ENCODE results near the gene RNF169. TPM values are rescaled to one million over a fixed set of nuclear protein-coding genes. Genes with fewer than 3 reads are reported as not detected.

The RNF169 gene
- total and polyA plus RNA-seq, 2 of the 8 experiments (the other 6 are each of a cell fraction or from before 2014, with no cell fraction given) = 3.6 to 12.5 TPM

- Histone ChIP-seq H3K23ac (ENCODE audit: insufficient read length) (no peak overlapping the region), H4K20me1 (replicated peaks in 1 of 2; ENCODE audit: control insufficient read depth in 1 of 2, insufficient read depth in 2 of 2, low read length in 2 of 2) (peaks cover 3 to 4% of the 10 kb centered on the region in 2 experiments), H3K18ac (ENCODE audit: extremely low read depth, low read length) (no peak overlapping the region), H3K27me3 (replicated peaks in 1 of 4; ENCODE audit: control insufficient read depth in 3 of 4, extremely low read depth in 1 of 4, insufficient read depth in 3 of 4, low read length in 3 of 4) (peaks cover 0 to 1% (median 0%) of the 10 kb centered on the region in 4 experiments; a peak in 1 of 7 replicates), H3K4me1 (replicated peaks in 1 of 4; ENCODE audit: control insufficient read depth in 3 of 4, insufficient read depth in 4 of 4, low read length in 3 of 4) (peaks cover 0 to 4% (median 0%) of the 10 kb centered on the region in 4 experiments; a peak in 1 of 7 replicates), H3K9ac (replicated peaks in 1 of 4; ENCODE audit: extremely low read depth in 1 of 4, low read depth in 3 of 4, low read length in 3 of 4) (no peak overlapping the region; a peak in 1 of 7 replicates), H3K27ac (ENCODE audit: low read depth, low read length) (no peak overlapping the region), H3K56ac (replicated peaks; ENCODE audit: insufficient read length, low read depth, low read length) (no peak overlapping the region), H3K36me3 (ENCODE audit: control insufficient read depth in 2 of 4, insufficient read depth in 4 of 4, low read length in 3 of 4) (no peaks in the 10 kb centered on the region), H3K23me2 (ENCODE audit: low read depth, low read length) (no peaks in the 10 kb centered on the region; the same call in 1 of the 2 replicates), H2BK120ac (replicated peaks; ENCODE audit: low read depth, low read length) (no peak overlapping the region), H2BK12ac (ENCODE audit: low read depth, low read length) (no peak overlapping the region), H3K4me3 (ENCODE audit: extremely low read depth in 1 of 4, insufficient read depth in 2 of 4, low read depth in 3 of 4, low read length in 4 of 4) (no peak overlapping the region), H3K79me2 (ENCODE audit: control insufficient read depth in 1 of 2, insufficient read depth in 2 of 2, low read length in 2 of 2) (peaks cover 0 to 54% of the 10 kb centered on the region in 2 experiments; a peak in 3 of 4 replicates), H2BK5ac (ENCODE audit: low read depth, low read length) (no peak overlapping the region), H3K79me1 (ENCODE audit: low read depth, low read length) (peaks cover 7% of the 10 kb centered on the region; the same call in 1 of the 2 replicates), H2AK5ac (ENCODE audit: low read depth, low read length) (no peak overlapping the region), H2AFZ (ENCODE audit: low read length) (no peak overlapping the region), H3K9me3 (ENCODE audit: insufficient read depth in 2 of 2, low read depth in 1 of 2, low read length in 1 of 2) (no peaks in the 10 kb centered on the region), H3K14ac (ENCODE audit: insufficient read length) (no peak overlapping the region), H3K4me2 (ENCODE audit: insufficient read depth in 1 of 2, low read depth in 2 of 2, low read length in 2 of 2) (no peak overlapping the region), H4K8ac (ENCODE audit: extremely low read depth, insufficient read depth, low read length) (no peak overlapping the region), H2BK15ac (ENCODE audit: low read length) (no peak overlapping the region), H4K5ac (ENCODE audit: insufficient read length, low read depth, low read length) (no peak overlapping the region), H3K4ac (replicated peaks; ENCODE audit: insufficient read length, low read depth, low read length) (no peak overlapping the region), H4K91ac (replicated peaks; ENCODE audit: insufficient read length, low read length) (no peak overlapping the region), H2BK20ac (ENCODE audit: low read length) (no peak overlapping the region)
- WGBS, 2 experiments (ENCODE audit: extremely low coverage in 1 of 2, insufficient coverage in 1 of 2, insufficient read length in 1 of 2, insufficient replicate concordance in 2 of 2, low coverage in 1 of 2, low lambda C conversion rate in 2 of 2, missing lambda C conversion rate in 1 of 2) = 88% methylated on average over 5 of the region's 5 CpGs; no CpG with 5 or more reads in 1 of the 2 experiments
- DNase-seq (ENCODE audit: low read depth in 1 of 2, low spot score in 2 of 2) = no peak
- ChIA-PET POLR2A (ENCODE audit: partially characterized antibody) (interaction anchor here (1.2 kb wide), 1 partner anchor 10 kb away, joined by 3 read pairs; no protein-coding TSS in a partner anchor), CTCF (ENCODE audit: partially characterized antibody) (interaction anchor here (1.3 kb wide), 1 partner anchor 9 kb away, joined by 3 read pairs; no protein-coding TSS in a partner anchor)
- no peak for FAIRE-seq
- TF ChIP-seq NRF1 (IDR thresholded peaks at IDR 0.05; ENCODE audit: low read depth, low read length) (no peak), JUND (IDR thresholded peaks at IDR 0.05; ENCODE audit: low read length) (no peak)
These were observed 35.6 kb downstream of the RNF169 start for GRCh38 chr11:74784234-74784633.

Data from H1 (cell line).